DMS79 (cell line): ENCODE data around the gene CLRN3.

ENCODE experiments used
- DNase-seq: peaks from one replicate; lab custom pipeline; 2025; lab: John Stamatoyannopoulos, UW

The CLRN3 gene

DNA sequence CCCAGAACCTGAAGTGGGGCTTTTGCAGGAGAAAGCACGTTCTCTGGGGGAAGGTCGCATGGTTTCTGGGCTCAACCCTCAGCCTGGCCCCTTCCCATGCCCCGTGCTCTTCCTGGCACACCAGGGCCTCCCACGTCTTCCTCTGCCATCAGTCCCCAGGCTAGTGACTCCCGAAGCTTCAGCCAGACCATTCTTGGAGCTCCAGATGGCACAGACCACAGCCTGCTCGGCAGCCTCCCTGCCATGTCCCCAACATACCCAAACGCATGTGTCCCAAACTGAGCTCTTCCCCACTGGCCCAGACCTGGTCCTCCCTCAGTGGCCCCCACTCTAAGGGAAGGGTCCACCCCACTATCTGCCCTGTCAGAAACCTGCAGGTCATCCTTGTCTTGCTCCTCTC lies 47.0 kb downstream of the CLRN3 start:
- DNase-seq = no peak

DNA sequence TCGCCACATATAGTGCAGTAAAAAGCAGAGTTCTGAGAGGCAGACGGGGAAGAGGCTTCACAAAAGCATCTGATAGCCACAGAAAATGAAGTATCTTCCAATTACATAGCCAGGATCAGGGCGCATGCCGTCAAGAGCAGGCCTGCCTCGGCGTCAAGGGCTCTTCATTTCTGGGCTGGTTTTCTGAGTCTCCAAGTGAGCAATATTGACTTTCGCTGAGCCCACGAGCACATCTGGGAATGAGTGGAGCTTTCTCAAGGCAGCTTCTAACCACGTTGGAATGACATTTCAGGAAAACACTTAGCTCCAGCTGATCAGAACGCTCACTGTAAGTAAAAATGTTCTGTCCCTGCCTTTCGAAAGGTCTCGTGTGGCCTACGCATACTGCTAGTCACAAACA lies 51.9 kb downstream of the CLRN3 start:
- DNase-seq = no peak

DNA sequence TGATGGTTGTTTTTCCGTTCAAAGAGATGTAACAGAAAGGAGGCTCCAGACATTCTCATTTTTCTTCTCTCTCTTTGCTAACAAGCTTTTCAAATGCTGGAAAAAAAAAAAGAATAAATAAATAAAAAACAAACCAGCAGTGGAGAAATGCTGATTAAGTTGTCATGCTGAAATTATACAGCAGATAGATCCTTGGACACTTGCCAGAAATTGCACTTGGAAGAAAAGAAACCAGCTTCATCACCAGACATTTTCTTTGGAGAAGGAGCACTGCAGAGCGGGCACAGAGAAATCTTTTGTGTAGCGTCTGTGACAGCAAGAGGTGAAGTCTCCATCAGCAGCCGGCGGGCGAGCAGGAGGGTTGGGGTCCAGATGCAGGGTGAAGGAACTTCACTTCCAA lies 55.8 kb downstream of the CLRN3 start:
- no peak for DNase-seq

DNA sequence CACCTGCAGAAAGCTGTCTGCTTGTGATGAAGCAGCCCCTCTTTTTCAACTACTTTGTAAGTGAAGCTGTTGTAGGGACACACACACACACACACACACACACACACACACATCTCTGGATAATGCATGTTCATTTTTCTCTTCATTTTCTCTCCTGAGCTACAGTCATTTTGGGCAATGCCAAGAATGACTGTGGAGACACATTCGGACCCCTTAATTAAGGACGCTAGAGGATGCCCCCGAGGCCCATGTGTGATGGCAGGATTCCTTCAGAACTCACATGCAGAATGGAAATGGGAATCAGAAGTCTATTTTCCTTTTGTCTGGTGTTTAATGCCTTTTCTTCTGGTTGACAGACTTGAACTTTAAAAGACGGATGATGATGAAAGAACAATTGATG lies 56.6 kb downstream of the CLRN3 start:
- DNase-seq = no peak

DNA sequence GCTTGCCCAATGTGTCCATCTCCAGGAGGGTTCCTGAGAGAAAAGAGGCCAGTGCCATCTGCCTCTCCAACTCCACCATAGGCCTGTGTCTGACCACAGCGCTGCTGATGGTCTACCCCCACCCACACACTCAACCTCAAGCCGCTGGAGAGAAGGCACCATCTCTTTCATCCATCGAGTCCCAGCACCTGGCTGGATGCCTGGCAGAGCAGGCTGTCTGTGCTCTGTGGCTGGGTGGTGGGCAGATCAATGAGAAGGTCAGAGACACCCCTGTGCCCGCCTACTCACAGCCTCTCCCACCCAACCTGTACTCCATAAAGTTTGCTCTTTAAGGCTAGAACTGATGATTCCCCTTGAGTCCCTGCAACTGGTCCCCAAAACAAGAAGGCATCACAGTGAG lies 58.0 kb downstream of the CLRN3 start:
- DNase-seq = no peak

DNA sequence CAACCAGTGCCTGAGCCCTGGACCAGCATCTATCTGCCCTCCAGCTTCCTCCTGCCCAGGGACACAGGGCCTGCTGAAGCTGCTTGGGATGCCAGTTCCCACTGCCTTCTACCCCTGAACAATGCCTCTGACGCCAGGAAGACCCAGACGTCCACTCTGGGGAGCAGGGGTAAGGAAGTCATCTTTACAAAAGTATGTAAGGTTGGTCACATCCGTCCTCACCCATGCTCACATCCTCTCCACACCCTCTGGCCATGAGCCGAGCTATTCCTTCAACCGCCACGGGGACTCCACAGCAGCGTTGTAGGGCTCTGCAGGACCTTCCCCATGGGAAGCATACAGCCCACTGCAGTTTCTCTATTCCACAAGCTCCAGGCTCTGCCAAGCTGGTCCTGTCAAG lies 58.5 kb downstream of the CLRN3 start:
- DNase-seq = no peak

DNA sequence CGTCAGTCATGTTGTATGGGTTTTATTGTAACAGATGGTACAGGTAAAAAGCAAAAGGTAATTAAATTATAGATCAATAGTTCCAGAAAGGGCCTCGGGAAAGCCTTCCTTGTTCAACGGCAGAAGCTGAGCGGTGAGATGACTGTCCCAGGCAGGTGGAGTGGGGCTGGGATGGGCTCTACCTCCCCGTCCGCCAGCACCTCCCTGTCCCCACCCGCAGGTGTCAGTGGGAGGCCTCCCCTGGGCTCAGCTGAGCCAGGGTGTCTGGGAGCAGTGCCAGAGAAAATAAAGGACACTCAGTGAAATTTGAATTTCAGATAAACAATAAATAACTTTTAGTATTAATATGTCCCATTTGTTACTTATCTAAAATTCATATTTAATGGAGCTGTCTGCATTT lies 58.9 kb downstream of the CLRN3 start:
- DNase-seq = no peak

DNA sequence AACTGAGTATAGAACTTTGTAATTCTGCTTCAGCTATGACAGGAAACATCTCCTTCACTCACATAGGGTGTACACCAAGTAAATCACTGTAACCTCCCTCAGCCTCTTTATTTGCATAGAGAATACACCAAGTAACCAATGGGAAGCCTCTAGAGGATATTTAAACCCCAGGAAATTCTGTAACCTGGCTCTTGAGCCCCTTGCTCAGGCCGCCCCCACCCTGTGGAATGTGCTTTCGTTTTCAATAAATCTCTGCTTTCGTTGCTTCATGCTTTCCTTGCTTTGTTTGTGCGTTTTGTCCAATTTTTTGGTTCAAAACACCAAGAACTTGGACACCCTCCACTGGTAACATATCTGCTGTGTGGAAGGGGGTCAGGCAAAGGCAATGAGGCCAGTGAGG lies 60.2 kb downstream of the CLRN3 start:
- DNase-seq = no peak

DNA sequence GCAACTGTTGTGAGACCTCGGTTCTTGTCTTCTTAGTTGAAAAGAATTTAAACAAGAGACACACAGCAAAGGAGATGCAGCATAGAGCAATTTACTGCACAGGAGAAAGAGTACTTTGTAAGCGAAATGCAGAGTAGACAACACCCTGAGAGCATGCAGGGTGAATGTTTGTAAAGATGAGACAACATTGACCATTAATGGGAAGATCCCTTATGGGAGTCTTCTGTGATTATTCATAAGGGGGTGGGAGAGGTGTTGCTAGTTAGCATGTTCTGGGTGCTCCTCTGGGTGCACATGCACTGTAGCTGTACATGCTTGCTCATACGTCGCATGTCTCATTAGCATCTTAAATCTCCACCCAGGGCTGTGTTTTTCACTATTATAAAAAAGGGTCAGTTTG lies 62.3 kb downstream of the CLRN3 start:
- DNase-seq = no peak
